Right lobe of liver (tissue), 6 donors: ENCODE data around the gene CAPNS2. TPM values are rescaled to one million over a fixed set of nuclear protein-coding genes. Genes with fewer than 3 reads are reported as not detected.

Source experiments
- ATAC-seq, 4 donors: fragments of 200-7000 bp; cut with Tn5 transposase; one replicate each; pipeline ENCODE4 v1.9.1; 2020; ENCODE audit warnings: mild to moderate bottlenecking in 4 of 4, moderate library complexity in 4 of 4
- DNase-seq, 3 donors: peaks; one replicate each; pipeline ENCODE4 v3.0.0-alpha.2; 2020
- H3K27ac ChIP-seq, 3 donors: fragments of 200-600 bp; one replicate each; pipeline ENCODE4 v1.8.0; 2022
- H3K27me3 ChIP-seq, 2 donors: fragments of 200-600 bp; one replicate each; pipeline ENCODE4 v1.8.0; 2022
- H3K36me3 ChIP-seq, 4 donors: fragments of 200-600 bp; sonication (generic) in 1 of 4; one replicate each; pipeline versions ENCODE4 v1.5.1 to v1.8.0; 2017 to 2022; ENCODE audit warnings: control low read depth in 1 of 4
- H3K4me1 ChIP-seq, 4 donors: fragments of 200-600 bp; sonication (generic) in 1 of 4; one replicate each; pipeline versions ENCODE4 v1.5.1 to v1.8.0; 2017 to 2022; ENCODE audit warnings: control low read depth in 1 of 4
- H3K4me3 ChIP-seq, 3 donors: fragments of 200-600 bp; one replicate each; pipeline ENCODE4 v1.8.0; 2022
- H3K9me3 ChIP-seq, 4 donors: fragments of 200-600 bp; sonication (generic) in 1 of 4; one replicate each; pipeline versions ENCODE4 v1.5.1 to v1.8.0; 2017 to 2022; ENCODE audit warnings: control low read depth in 1 of 4
- POLR2A ChIP-seq: fragments of 450-650 bp; IDR thresholded peaks from one replicate; pipeline ENCODE4 v1.6.1; 2017; ENCODE audit warnings: antibody characterized with exemption, mild to moderate bottlenecking
- WGBS: methylation state at CpG from one replicate; pipeline ENCODE4 v1.1.6; 2018; ENCODE audit warnings: low coverage, low lambda C conversion rate; ENCODE audit not compliant: insufficient coverage; ENCODE audit errors: missing lambda C conversion rate; 5-methylcytosine and 5-hydroxymethylcytosine counted together
- intact Hi-C, 2 donors: fragments of 100-400 bp; cut with DNase I; formaldehyde crosslinking; loops; one replicate each; pipeline versions ENCODE4 v1.11.2 to v1.14.1; 2022
- total RNA-seq, 6 experiments: library from RNA; depleted of rRNA in 2 of 6; stranded (reverse); fragments of >200 nt in 2 of 6; fragmentation: NEBNext Ultra II Directional in 3 of 6; extraction: Animal tissue kit (Norgen Biotek cat#: 25700) in 3 of 6; gene quantifications; one replicate each; pipeline versions ENCODE4 v1.1.0 to v1.2.4, GENCODE V29; 2016 to 2023
- TF ChIP-seq, protein P1 (sequence below), 4 donors: fragments of 200-600 bp in 3 of 4; fragments of 450-650 bp in 1 of 4; IDR thresholded peaks; one replicate each; pipeline versions ENCODE4 v1.5.1 to v1.8.0; 2016 to 2022; ENCODE audit warnings: antibody characterized with exemption in 4 of 4, mild to moderate bottlenecking in 2 of 4
- donor health status: DM: no; HTN: yes; CAD: no.
- donor health status: DM: no; HTN: no; CAD: no.
- donor health status: DM: no; HTN: no; CAD: no.
- donor health status: DM: no; HTN: yes; CAD: no.
- donor health status: DM: no; HTN: yes; CAD: no.

The CAPNS2 gene
- total RNA-seq, 6 experiments from 2014 or later = 0.20 to 0.31 (median 0.29) TPM; not detected in 3

DNA sequence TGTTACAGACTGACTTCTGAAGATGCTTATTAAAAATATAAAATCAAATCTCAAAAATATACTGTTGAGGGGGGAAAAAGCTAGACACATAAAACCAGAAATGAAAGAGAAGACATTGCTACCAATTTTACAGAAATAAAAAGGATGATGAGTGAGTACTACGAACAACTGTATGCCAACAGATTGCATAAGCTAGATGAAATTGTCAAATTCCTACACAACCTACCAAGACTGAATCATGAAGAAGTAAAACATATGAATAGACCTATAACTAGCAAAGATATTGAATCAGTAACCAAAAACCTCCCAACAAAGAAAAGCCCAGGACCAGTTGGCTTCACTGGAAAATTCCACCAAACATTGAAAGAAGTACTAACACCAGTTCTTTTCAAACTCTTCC lies 3.5 kb upstream of the CAPNS2 start:
- 64% methylated on average over 1 of the region's 1 CpG for WGBS
- TF ChIP-seq, protein P1, sequence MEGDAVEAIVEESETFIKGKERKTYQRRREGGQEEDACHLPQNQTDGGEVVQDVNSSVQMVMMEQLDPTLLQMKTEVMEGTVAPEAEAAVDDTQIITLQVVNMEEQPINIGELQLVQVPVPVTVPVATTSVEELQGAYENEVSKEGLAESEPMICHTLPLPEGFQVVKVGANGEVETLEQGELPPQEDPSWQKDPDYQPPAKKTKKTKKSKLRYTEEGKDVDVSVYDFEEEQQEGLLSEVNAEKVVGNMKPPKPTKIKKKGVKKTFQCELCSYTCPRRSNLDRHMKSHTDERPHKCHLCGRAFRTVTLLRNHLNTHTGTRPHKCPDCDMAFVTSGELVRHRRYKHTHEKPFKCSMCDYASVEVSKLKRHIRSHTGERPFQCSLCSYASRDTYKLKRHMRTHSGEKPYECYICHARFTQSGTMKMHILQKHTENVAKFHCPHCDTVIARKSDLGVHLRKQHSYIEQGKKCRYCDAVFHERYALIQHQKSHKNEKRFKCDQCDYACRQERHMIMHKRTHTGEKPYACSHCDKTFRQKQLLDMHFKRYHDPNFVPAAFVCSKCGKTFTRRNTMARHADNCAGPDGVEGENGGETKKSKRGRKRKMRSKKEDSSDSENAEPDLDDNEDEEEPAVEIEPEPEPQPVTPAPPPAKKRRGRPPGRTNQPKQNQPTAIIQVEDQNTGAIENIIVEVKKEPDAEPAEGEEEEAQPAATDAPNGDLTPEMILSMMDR (IDR thresholded peaks at IDR 0.05) = no peak
- no peak for TF ChIP-seq POLR2A
- DNase-seq = no peak
- Histone ChIP-seq H3K36me3 (no peaks in the 10 kb centered on the region), H3K27me3 (no peaks in the 10 kb centered on the region), H3K4me1 (no peaks in the 10 kb centered on the region), H3K27ac (no peak overlapping the region), H3K9me3 (no peaks in the 10 kb centered on the region), H3K4me3 (no peak overlapping the region)
- ATAC-seq = no peak
- intact Hi-C loops = no loop called here

DNA sequence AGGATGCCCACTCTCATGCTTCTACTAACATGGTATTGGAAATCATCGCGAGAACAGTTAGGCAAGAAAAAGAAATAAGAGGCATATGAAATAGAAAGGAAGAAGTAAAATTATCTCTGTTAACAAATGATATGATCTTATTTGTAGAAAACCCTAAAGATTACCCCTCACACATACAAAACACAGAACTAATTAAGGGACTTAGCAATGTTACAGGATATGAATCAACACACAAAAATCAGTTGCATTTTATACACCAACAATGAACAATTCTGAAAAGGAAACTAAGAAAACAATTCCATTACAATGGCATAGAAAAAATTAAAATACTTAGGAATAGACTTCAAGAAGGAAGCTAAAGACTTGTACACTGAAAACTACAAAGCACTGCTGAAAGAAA lies 2.7 kb upstream of the CAPNS2 start:
- H3K4me3 ChIP-seq = no peak overlapping the region
- H3K4me1 ChIP-seq = no peaks in the 10 kb centered on the region
- DNase-seq = no peak
- no peak for ATAC-seq
- TF ChIP-seq POLR2A = no peak
- TF ChIP-seq, protein P1 (IDR thresholded peaks at IDR 0.05) = no peak
- H3K27me3 ChIP-seq = no peaks in the 10 kb centered on the region
- H3K27ac ChIP-seq = no peak overlapping the region
- WGBS = 79% methylated on average over 2 of the region's 2 CpGs
- H3K36me3 ChIP-seq = no peaks in the 10 kb centered on the region
- no peaks in the 10 kb centered on the region for H3K9me3 ChIP-seq
- intact Hi-C loops = no loop called here

DNA sequence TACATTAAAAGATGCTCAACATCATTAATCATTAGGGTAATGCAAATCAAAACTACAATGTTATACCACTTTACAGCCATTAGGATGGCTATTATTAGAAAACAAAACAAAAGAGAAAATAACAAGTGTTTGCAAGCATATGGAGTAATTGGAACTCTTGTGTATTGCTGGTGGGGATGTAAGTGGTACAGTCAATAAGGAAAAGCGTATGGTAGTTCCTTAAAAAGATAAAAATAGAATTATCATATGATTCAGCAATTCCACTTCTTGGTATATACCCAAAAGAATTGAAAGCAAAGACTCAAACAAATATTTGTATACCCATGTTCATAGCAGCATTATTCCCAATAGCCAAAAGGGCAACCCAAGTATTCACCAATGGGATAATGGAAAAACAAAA lies 1.4 kb upstream of the CAPNS2 start:
- ATAC-seq = no peak
- no peak overlapping the region for H3K27ac ChIP-seq
- DNase-seq = no peak
- intact Hi-C loops = no loop called here
- no peaks in the 10 kb centered on the region for H3K4me1 ChIP-seq
- no peaks in the 10 kb centered on the region for H3K27me3 ChIP-seq
- no peaks in the 10 kb centered on the region for H3K9me3 ChIP-seq
- H3K4me3 ChIP-seq = no peak overlapping the region
- 47% methylated on average over 1 of the region's 1 CpG for WGBS
- TF ChIP-seq, protein P1 (IDR thresholded peaks at IDR 0.05) = no peak
- TF ChIP-seq POLR2A = no peak
- no peaks in the 10 kb centered on the region for H3K36me3 ChIP-seq

- Histone ChIP-seq H3K27me3 (no peaks in the 10 kb centered on the region), H3K4me1 (no peaks in the 10 kb centered on the region), H3K36me3 (no peaks in the 10 kb centered on the region), H3K9me3 (no peaks in the 10 kb centered on the region), H3K27ac (no peak overlapping the region), H3K4me3 (no peak overlapping the region)
- WGBS = 49% methylated on average over 3 of the region's 3 CpGs
- no peak for DNase-seq
- intact Hi-C loops = no loop called here
- ATAC-seq = peak; percentile 40 to 70 (median 57)
- TF ChIP-seq, protein P1 (IDR thresholded peaks at IDR 0.05) = no peak
- no peak for TF ChIP-seq POLR2A
Measured at GRCh38 chr16:55567382-55567781, 898 bp downstream of the CAPNS2 start.

- no peak for ATAC-seq
- no peaks in the 10 kb centered on the region for H3K4me1 ChIP-seq
- H3K9me3 ChIP-seq = no peaks in the 10 kb centered on the region
- H3K36me3 ChIP-seq = no peaks in the 10 kb centered on the region
- H3K27me3 ChIP-seq = no peaks in the 10 kb centered on the region
- 63% methylated on average over 3 of the region's 3 CpGs for WGBS
- no peak overlapping the region for H3K27ac ChIP-seq
- intact Hi-C loops = no loop called here
- H3K4me3 ChIP-seq = no peak overlapping the region
- TF ChIP-seq POLR2A = no peak
- TF ChIP-seq, protein P1 (IDR thresholded peaks at IDR 0.05) = no peak
- no peak for DNase-seq
Measured at GRCh38 chr16:55568207-55568606, 1.7 kb downstream of the CAPNS2 start.
